PFSK-1 (cell line): ENCODE measurements around the gene PARD3B.

ENCODE experiments used
- FOXP2 ChIP-seq: optimal IDR thresholded peaks from 2 replicates; pipeline ENCODE3; 2011; ENCODE audit warnings: borderline replicate concordance, control low read depth, inconsistent platforms; ENCODE audit not compliant: insufficient read depth; ENCODE audit errors: extremely low read length, extremely low read depth
- POLR2AphosphoS5 ChIP-seq: IDR thresholded peaks from 2 replicates; pipeline ENCODE4 v1.6.1; 2012; ENCODE audit warnings: low read depth, mild to moderate bottlenecking, control low read depth, low read length, moderate library complexity
- REST ChIP-seq, 2 experiments: IDR thresholded peaks; 2 replicates each; pipeline versions ENCODE4 v1.6.1 to v1.8.0; 2011 to 2012; ENCODE audit warnings: low read depth in 2 of 2, low read length in 2 of 2, control low read depth in 1 of 2, inconsistent platforms in 1 of 2, mild to moderate bottlenecking in 1 of 2, moderate library complexity in 1 of 2; ENCODE audit not compliant: insufficient read depth in 1 of 2
- SIN3A ChIP-seq: IDR thresholded peaks from 2 replicates; pipeline ENCODE4 v1.6.1; 2012; ENCODE audit warnings: mild to moderate bottlenecking, low read length, moderate library complexity, borderline replicate concordance; ENCODE audit not compliant: insufficient read depth
- TAF1 ChIP-seq: IDR thresholded peaks from 2 replicates; pipeline ENCODE4 v1.6.1; 2012; ENCODE audit warnings: low read length, control low read depth, borderline replicate concordance; ENCODE audit not compliant: insufficient read depth

PARD3B gene

GRCh38 chr2:205579335-205579734 lies 1034.1 kb downstream of the PARD3B start:
- TF ChIP-seq TAF1 (no peak), POLR2AphosphoS5 (no peak), REST (IDR thresholded peaks at IDR 0.05; ENCODE audit: insufficient read depth in 1 of 2, low read depth in 2 of 2, low read length in 2 of 2) (no peak), FOXP2 (no peak), SIN3A (no peak)

DNA sequence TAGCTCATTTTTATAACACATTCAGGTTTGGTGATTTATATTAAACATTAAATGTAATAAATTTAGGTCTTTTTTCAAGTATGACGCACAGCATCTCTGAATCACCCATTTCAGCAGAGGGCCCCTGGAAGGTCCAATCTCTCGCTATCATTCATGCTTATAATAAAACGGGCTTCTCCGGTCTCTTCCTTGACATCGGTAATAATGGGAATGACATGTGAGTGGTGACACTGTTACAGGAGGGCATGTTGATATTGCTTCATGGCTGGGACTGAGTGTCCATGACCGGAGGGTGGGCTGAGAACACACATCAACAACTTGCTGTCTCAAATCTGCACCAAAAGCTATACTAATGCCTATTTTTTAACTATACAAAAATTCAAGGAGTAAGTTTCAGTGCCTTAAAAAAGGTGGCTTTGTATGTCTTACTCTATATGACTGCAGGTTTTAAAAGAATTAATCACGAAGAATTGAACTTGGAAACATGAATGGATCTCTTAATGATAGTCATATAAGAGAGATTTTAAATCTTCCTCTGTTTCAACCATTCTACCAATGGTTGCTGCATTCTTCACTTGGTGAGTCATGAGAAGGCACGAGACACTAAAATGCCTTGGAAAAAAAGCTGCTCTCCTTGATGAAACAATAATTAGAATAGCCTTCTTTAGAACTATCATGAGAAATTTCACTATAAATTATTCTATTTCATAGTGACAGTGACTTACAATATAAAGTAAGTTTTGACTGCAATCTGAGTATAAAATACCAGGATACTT lies 1035.1 kb downstream of the PARD3B start:
- TF ChIP-seq TAF1 (no peak), FOXP2 (no peak), SIN3A (no peak), REST (IDR thresholded peaks at IDR 0.05; ENCODE audit: insufficient read depth in 1 of 2, low read depth in 2 of 2, low read length in 2 of 2) (no peak)

DNA sequence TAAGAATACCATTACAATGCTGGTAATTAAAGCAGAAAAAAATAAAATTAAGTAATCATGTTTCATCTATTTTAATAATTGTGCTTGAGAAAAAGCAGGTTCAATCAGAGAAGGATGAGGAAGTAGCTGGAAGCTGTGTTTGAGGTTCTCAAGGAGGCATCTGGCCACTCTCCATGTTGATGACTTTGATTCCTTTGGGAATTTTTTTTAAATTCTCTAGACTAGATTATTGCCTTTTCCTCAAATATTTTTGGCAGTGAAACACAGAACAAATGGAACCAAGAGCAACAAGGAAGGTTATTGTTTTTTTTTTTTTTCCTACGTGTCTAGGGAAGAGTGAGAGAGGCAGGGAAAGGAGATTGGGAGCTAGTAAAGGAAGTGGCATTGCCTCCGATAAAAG lies 1037.1 kb downstream of the PARD3B start:
- TF ChIP-seq REST (IDR thresholded peaks at IDR 0.05; ENCODE audit: insufficient read depth in 1 of 2, low read depth in 2 of 2, low read length in 2 of 2) = no peak
- no peak for TF ChIP-seq SIN3A
- TF ChIP-seq TAF1 = no peak
- TF ChIP-seq POLR2AphosphoS5 = no peak
- TF ChIP-seq FOXP2 = no peak

GRCh38 chr2:205585449-205586383 lies 1040.4 kb downstream of the PARD3B start:
- TF ChIP-seq REST (IDR thresholded peaks at IDR 0.05; ENCODE audit: insufficient read depth in 1 of 2, low read depth in 2 of 2, low read length in 2 of 2) (no peak), POLR2AphosphoS5 (no peak), FOXP2 (no peak), SIN3A (no peak), TAF1 (no peak)
